ENCODE results near the gene COL23A1.

The COL23A1 gene

DNA sequence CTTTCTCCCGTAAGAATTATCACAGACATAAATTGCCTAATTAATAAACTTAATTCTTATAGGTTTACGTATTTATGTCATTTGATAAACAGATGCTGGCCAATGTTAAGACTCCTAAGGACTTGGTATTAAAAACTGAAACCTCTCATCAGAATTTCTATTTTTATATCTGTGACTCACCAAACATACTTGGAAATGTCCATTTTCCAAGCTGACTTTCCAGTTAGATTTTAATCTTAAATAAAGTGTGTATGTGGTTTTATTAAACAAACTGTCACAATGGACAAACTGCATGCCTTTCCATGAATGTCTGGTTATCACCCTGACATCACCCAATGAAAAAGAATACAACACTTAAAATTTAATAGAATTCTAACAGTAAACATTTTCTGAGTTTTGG, 12.6 kb upstream of the COL23A1 start:
- Histone ChIP-seq H3K9me3 (no peaks in the 10 kb centered on the region), H3K36me3 (peaks cover 68 to 83% (median 68%) of the 10 kb centered on the region in 3 donors), H3K27ac (peak overlapping the region in 1 of 2 donors; percentile 27), H3K4me1 (peaks cover 0 to 17% (median 0%) of the 10 kb centered on the region in 4 donors), H3K4me3 (no peak overlapping the region), H3K27me3 (no peaks in the 10 kb centered on the region)
- TF ChIP-seq, protein P1, sequence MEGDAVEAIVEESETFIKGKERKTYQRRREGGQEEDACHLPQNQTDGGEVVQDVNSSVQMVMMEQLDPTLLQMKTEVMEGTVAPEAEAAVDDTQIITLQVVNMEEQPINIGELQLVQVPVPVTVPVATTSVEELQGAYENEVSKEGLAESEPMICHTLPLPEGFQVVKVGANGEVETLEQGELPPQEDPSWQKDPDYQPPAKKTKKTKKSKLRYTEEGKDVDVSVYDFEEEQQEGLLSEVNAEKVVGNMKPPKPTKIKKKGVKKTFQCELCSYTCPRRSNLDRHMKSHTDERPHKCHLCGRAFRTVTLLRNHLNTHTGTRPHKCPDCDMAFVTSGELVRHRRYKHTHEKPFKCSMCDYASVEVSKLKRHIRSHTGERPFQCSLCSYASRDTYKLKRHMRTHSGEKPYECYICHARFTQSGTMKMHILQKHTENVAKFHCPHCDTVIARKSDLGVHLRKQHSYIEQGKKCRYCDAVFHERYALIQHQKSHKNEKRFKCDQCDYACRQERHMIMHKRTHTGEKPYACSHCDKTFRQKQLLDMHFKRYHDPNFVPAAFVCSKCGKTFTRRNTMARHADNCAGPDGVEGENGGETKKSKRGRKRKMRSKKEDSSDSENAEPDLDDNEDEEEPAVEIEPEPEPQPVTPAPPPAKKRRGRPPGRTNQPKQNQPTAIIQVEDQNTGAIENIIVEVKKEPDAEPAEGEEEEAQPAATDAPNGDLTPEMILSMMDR (IDR thresholded peaks at IDR 0.05), result no peak
- intact Hi-C loops (cut with DNase I; ENCODE audit: low total_unique reads), result no loop called here
- no peak for DNase-seq

DNA sequence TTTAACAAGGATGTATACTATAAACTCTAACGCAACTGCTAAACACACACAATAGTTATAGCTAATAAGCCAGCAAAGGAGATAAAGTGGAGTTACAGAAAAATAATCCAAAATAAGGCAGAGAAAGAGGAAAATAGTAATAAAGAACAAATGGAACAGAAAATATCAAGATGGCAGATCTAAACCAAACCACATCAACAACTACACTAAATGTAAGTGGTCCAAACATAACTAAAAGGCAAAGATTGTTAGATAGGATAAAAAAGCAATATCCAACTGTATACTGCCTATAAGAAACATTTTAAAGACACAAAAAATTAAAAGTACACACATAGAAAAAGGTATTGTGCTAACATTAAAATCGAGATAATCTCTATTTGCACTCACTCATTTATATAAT, 5.6 kb upstream of the COL23A1 start:
- peaks cover 0 to 9% (median 5%) of the 10 kb centered on the region in 4 donors for H3K4me1 ChIP-seq

DNA sequence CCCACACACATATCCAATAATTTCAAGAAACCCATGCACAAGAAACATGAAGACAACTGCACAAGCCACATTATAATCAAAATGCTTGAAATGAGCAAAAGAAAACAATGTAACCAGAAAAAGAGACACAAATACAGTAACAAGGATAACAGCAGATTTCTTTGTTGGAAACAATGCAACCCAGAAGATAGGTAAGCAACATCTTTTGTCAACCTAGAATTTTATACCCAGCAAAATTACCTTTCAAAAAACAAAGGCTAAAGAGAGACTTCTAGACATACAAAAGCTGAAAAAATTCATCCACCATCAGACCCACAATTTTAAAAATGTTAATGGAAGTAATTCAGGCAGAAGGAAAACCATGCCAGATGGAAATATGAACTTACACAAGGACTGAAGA, 5.0 kb upstream of the COL23A1 start:
- TF ChIP-seq, protein P1 (IDR thresholded peaks at IDR 0.05), result no peak
- Histone ChIP-seq H3K9me3 (peaks cover 0 to 10% (median 3%) of the 10 kb centered on the region in 3 donors), H3K27ac (no peak overlapping the region), H3K4me1 (peaks cover 0 to 15% (median 11%) of the 10 kb centered on the region in 4 donors), H3K36me3 (peaks cover 20 to 26% (median 24%) of the 10 kb centered on the region in 3 donors), H3K4me3 (no peak overlapping the region), H3K27me3 (no peaks in the 10 kb centered on the region)
- intact Hi-C loops (cut with DNase I; ENCODE audit: low total_unique reads), result no loop called here
- no peak for DNase-seq

More for the DNA sequence above, 5.6 kb upstream of the COL23A1 start:
- intact Hi-C loops (cut with DNase I; ENCODE audit: low total_unique reads), result no loop called here
- Histone ChIP-seq H3K9me3 (peaks cover 0 to 10% (median 3%) of the 10 kb centered on the region in 3 donors), H3K27me3 (no peaks in the 10 kb centered on the region), H3K4me3 (no peak overlapping the region), H3K27ac (no peak overlapping the region), H3K36me3 (peaks cover 23 to 32% (median 24%) of the 10 kb centered on the region in 3 donors)
- TF ChIP-seq, protein P1 (IDR thresholded peaks at IDR 0.05), result no peak
- no peak for DNase-seq

DNA sequence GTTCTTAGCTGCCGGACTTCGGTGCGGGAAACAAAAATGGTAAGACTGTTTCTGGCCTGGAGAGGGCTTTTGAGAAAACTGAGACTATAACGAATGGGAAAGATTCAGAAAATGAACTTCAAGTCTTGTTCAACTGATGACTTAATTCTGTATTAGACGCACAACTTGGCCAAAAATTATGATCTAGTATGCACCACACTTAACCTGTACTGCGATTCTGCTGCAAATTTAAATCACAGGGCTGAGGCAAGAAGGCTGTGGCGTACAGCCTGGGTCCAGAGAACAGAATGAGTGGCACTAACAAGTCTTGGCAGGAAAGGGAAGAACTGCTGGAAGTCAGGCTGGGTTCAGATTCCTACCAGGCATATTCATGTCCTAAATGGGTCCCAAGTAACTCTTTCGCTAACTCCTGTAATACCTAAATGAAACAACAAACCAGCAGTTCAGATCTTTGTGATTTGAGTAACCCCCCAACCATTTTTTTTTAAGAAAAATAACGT, 781 bp upstream of the COL23A1 start:
- no peak for DNase-seq
- H3K4me1 ChIP-seq, result peaks cover 0 to 26% (median 19%) of the 10 kb centered on the region in 4 donors
- intact Hi-C loops (cut with DNase I; ENCODE audit: low total_unique reads), result no loop called here
- peaks cover 0 to 9% (median 3%) of the 10 kb centered on the region in 3 donors for H3K9me3 ChIP-seq
- TF ChIP-seq, protein P1 (IDR thresholded peaks at IDR 0.05), result no peak
- peaks cover 0 to 15% (median 11%) of the 10 kb centered on the region in 3 donors for H3K36me3 ChIP-seq
- H3K27me3 ChIP-seq, result peaks cover 0 to 23% of the 10 kb centered on the region in 2 donors
- H3K4me3 ChIP-seq, result peak overlapping the region; percentile 50 to 57
- H3K27ac ChIP-seq, result peak overlapping the region; percentile 30 to 42

DNA sequence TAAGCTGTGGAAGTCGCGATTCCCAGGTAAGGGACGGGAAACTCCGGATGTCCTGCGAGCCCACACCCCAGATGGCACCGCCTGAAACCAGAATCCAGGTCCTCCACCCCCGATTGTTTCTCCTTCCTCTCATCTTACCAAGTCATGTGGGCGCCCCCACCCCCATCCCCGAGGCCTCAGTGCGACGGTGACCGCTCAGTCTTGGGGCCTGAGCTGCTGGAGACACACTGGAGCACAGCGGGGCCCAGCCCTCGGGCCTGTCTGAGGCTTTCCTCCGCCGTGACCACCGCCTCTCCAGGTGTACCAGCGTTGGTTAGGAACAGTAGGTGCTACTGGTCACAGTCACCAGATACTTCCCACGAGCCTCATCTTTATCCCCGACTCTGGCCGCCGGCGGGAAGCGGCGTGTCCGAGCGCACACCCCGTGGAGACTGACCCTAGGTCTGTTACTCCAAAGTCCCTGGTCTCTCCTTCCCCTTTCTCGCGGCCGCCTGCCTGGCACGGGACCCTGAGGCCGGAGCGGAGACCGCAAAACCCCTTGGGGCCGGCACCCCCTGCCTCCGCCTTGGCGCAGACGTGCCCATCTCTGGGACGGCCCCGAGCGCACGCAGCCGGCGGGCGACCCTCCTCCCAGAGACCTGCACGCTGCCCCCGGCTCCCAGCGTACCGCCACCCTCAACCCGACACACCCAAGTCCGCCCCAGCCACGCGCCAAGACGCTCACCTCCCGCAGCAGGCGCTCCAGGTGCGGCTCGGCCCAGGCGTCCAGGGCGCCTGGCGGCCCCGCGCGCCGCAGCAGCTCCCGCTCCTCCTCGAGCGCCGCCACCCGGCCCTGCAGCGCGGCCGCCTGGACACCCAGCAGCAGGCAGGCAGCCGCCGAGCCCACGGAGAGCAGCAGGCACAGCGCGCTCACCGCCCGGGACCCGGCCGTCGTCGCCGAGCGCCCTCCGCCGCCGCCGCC, 733 bp downstream of the COL23A1 start:
- intact Hi-C loops (cut with DNase I; ENCODE audit: low total_unique reads), result loop anchor here (10.0 kb wide), 1 partner anchor 315 kb away; no protein-coding TSS in a partner anchor
- no peak for DNase-seq
- TF ChIP-seq, protein P1 (IDR thresholded peaks at IDR 0.05), result no peak

More for the DNA sequence above, 733 bp downstream of the COL23A1 start:
- H3K27ac ChIP-seq, result peak overlapping the region in 1 of 2 donors; percentile 42
- peak overlapping the region; percentile 50 to 57 for H3K4me3 ChIP-seq
- no peaks in the 10 kb centered on the region for H3K36me3 ChIP-seq
- H3K27me3 ChIP-seq, result peaks cover 0 to 29% of the 10 kb centered on the region in 2 donors
- peaks cover 0 to 26% (median 19%) of the 10 kb centered on the region in 4 donors for H3K4me1 ChIP-seq
- H3K9me3 ChIP-seq, result no peaks in the 10 kb centered on the region

Measured in tibial artery (tissue), 4 donors.